ENCODE data around the gene TRIP11. TPM values are rescaled to one million over a fixed set of nuclear protein-coding genes. Genes with fewer than 3 reads are reported as not detected.

The TRIP11 gene
- total and polyA plus RNA-seq, 2 of the 13 experiments (the other 11 are each of a cell fraction or from before 2014, with no cell fraction given), result 10.9 to 32.8 TPM

GRCh38 chr14:92039719-92040430 is at the start of gene TRIP11 (continued):
- no peak; the same call in 1 of the 2 replicates for TF ChIP-seq ZNF34 (CRISPR knock-in tag; IDR thresholded peaks at IDR 0.05; ENCODE audit: borderline replicate concordance)
- TF ChIP-seq CCDC6 (CRISPR knock-in tag; IDR thresholded peaks at IDR 0.05), result no peak
- TF ChIP-seq, protein P1, sequence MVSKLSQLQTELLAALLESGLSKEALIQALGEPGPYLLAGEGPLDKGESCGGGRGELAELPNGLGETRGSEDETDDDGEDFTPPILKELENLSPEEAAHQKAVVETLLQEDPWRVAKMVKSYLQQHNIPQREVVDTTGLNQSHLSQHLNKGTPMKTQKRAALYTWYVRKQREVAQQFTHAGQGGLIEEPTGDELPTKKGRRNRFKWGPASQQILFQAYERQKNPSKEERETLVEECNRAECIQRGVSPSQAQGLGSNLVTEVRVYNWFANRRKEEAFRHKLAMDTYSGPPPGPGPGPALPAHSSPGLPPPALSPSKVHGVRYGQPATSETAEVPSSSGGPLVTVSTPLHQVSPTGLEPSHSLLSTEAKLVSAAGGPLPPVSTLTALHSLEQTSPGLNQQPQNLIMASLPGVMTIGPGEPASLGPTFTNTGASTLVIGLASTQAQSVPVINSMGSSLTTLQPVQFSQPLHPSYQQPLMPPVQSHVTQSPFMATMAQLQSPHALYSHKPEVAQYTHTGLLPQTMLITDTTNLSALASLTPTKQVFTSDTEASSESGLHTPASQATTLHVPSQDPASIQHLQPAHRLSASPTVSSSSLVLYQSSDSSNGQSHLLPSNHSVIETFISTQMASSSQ (IDR thresholded peaks at IDR 0.05; ENCODE audit: low read depth), result no peak
- TF ChIP-seq, protein P1 (CRISPR knock-in tag; IDR thresholded peaks at IDR 0.05; ENCODE audit: borderline replicate concordance), result peak; percentile 80; the same call in 1 of the 2 replicates
- TF ChIP-seq MTA1 (CRISPR knock-in tag; IDR thresholded peaks at IDR 0.05; ENCODE audit: borderline replicate concordance), result peak; percentile 73; the same call in 1 of the 2 replicates
- peak; percentile 61; the same call in 1 of the 2 replicates for TF ChIP-seq ZSCAN5A (CRISPR knock-in tag; IDR thresholded peaks at IDR 0.05; ENCODE audit: borderline replicate concordance)
- peak; percentile 73; the same call in 1 of the 2 replicates for TF ChIP-seq BCL3 (CRISPR knock-in tag; IDR thresholded peaks at IDR 0.05)
- TF ChIP-seq EEA1 (CRISPR knock-in tag; IDR thresholded peaks at IDR 0.05; ENCODE audit: borderline replicate concordance), result 0 out of 2 replicates have a peak, but pooled peaks have one; percentile 70
- TF ChIP-seq HOXA9 (CRISPR knock-in tag; IDR thresholded peaks at IDR 0.05; ENCODE audit: borderline replicate concordance), result peak; percentile 39; the same call in 1 of the 2 replicates
- TF ChIP-seq ZBTB40 (IDR thresholded peaks at IDR 0.05), result no peak
- peak; percentile 75 for TF ChIP-seq ZBTB40 (CRISPR knock-in tag; IDR thresholded peaks at IDR 0.05)
- peak; percentile 48 for TF ChIP-seq SP2 (CRISPR knock-in tag; IDR thresholded peaks at IDR 0.05)

All from HepG2 (cell line).